K562 (cell line): ENCODE results near the gene SRRM5. TPM values are rescaled to one million over a fixed set of nuclear protein-coding genes. Genes with fewer than 3 reads are reported as not detected.

ENCODE experiments used
- CBFA2T3 ChIP-seq: fragments of 450-650 bp; IDR thresholded peaks from 2 replicates; pipeline ENCODE4 v1.6.1; 2017
- CREM ChIP-seq: IDR thresholded peaks from 2 replicates; pipeline ENCODE4 v1.6.1; 2014; ENCODE audit warnings: antibody characterized with exemption, low read depth
- CTCFL ChIP-seq: IDR thresholded peaks from 2 replicates; pipeline ENCODE4 v1.6.1; 2011; ENCODE audit warnings: borderline replicate concordance, low read depth, mild to moderate bottlenecking, moderate library complexity, low read length; ENCODE audit not compliant: insufficient read depth, poor library complexity, severe bottlenecking
- EGR1 ChIP-seq: fragments of 450-650 bp; conservative IDR thresholded peaks from 2 replicates; pipeline ENCODE4 v1.6.1; 2017; ENCODE audit warnings: mild to moderate bottlenecking
- FOSL1 ChIP-seq: fragments of 200-800 bp; sonication (Bioruptor generic); conservative IDR thresholded peaks from 2 replicates; pipeline ENCODE4 v1.6.1; 2016; ENCODE audit warnings: missing genetic modification characterization, missing compliant biosample characterization
- JUND ChIP-seq, 2 experiments: IDR thresholded peaks; 2 replicates in 1 of 2; 3 replicates in 1 of 2; pipeline ENCODE4 v1.6.1; 2011; ENCODE audit warnings: borderline replicate concordance in 2 of 2, low read depth in 2 of 2, low read length in 2 of 2, improper control_type of control experiment in 1 of 2, missing biosample characterization in 1 of 2, missing genetic modification characterization in 1 of 2, missing genetic modification reagents in 1 of 2
- MAX ChIP-seq: sonication (generic); formaldehyde crosslinking; IDR thresholded peaks from 2 replicates; pipeline ENCODE4 v1.9.0; 2022; ENCODE audit warnings: mild to moderate bottlenecking, missing genetic modification reagents
- MYC ChIP-seq, 2 experiments: fragments of 250-450 bp in 1 of 2; sonication (Bioruptor Pico) in 1 of 2; IDR thresholded peaks; 2 replicates each; pipeline versions ENCODE4 v1.5.1 to v1.6.1; 2012 to 2021; ENCODE audit warnings: low read depth in 2 of 2, borderline replicate concordance in 1 of 2, improper control_type of control experiment in 1 of 2, low read length in 1 of 2, mild to moderate bottlenecking in 1 of 2, moderate library complexity in 1 of 2
- NEUROD1 ChIP-seq: fragments of 150-350 bp; IDR thresholded peaks from 2 replicates; pipeline ENCODE4 v1.6.1; 2014; ENCODE audit warnings: borderline replicate concordance, low read length, low read depth; ENCODE audit not compliant: partially characterized antibody
- NFIC ChIP-seq: fragments of 450-650 bp; IDR thresholded peaks from 2 replicates; pipeline ENCODE4 v1.6.1; 2017; ENCODE audit warnings: mild to moderate bottlenecking, inconsistent platforms
- POU5F1 ChIP-seq: fragments of 150-350 bp; IDR thresholded peaks from 2 replicates; pipeline ENCODE4 v1.6.1; 2014; ENCODE audit warnings: borderline replicate concordance, low read length, low read depth, mild to moderate bottlenecking; ENCODE audit not compliant: partially characterized antibody
- PYGO2 ChIP-seq: fragments of 450-650 bp; IDR thresholded peaks from 2 replicates; pipeline ENCODE4 v1.6.1; 2016; ENCODE audit warnings: mild to moderate bottlenecking, missing genetic modification characterization, moderate library complexity, missing compliant biosample characterization
- RCOR1 ChIP-seq, 2 experiments: IDR thresholded peaks; 2 replicates each; pipeline ENCODE4 v1.6.1; 2012; ENCODE audit warnings: low read depth in 2 of 2, low read length in 2 of 2, borderline replicate concordance in 1 of 2, improper control_type of control experiment in 1 of 2
- REST ChIP-seq, 2 experiments: fragments of 450-650 bp; formaldehyde crosslinking in 1 of 2; IDR thresholded peaks; 2 replicates each; pipeline versions ENCODE4 v1.4.0 to v1.6.1; 2014 to 2020; ENCODE audit warnings: mild to moderate bottlenecking in 2 of 2, borderline replicate concordance in 1 of 2, low read depth in 1 of 2
- ZFP36 ChIP-seq: fragments of 150-350 bp; IDR thresholded peaks from 2 replicates; pipeline ENCODE4 v1.6.1; 2018; ENCODE audit warnings: low read length, low read depth; ENCODE audit not compliant: partially characterized antibody
- polyA plus RNA-seq, 8 experiments: library from polyadenylated mRNA; depleted of rRNA in 4 of 8; stranded (reverse) in 5 of 8; unstranded in 3 of 8; fragments of >200 nt; fragmentation: Nextera tagmentation in 2 of 8; fragmentation: Illumina TruSeq in 1 of 8; extraction: Ambion mirVana in 2 of 8; extraction: Trizol in 1 of 8; gene quantifications; 2 replicates each; pipeline versions ENCODE4 v1.2.1 to v1.2.3, GENCODE V29; 2011 to 2014; ENCODE audit warnings: inconsistent platforms in 1 of 8, missing spikeins in 1 of 8
- total RNA-seq, 7 experiments: library from RNA; depleted of rRNA in 6 of 7; stranded (reverse); fragments of >200 nt in 6 of 7; fragmentation: Illumina TruSeq in 2 of 7; extraction: Trizol in 2 of 7; gene quantifications; 2 replicates each; pipeline versions ENCODE4 v1.2.1 to v1.2.3, GENCODE V29; 2011 to 2021; ENCODE audit warnings: low replicate concordance in 1 of 7

Gene SRRM5
- total and polyA plus RNA-seq, 9 of the 15 experiments (the other 6 are each of a cell fraction or from before 2014, with no cell fraction given): 0.09 to 0.45 (median 0.18) TPM; not detected in 2

DNA sequence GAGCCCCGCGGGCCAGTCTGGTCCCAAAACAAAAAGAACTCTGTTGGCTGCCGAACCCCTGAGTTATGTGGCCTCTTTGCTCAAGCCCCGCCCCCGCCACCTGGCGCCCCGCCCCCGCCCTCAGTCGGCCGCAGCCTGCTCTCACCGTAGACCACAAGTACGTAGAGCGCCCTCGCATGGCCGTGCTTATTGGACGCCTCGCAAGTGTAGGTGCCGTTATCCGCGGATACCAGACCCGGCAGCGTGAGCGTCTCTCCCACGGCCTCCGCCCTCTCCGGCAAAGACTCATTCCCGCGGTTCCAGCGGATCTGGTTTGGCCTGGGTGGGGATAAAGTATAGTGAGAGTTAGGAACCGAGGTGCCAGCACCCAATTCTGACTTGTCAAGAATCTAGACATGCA, 13.0 kb downstream of the SRRM5 start (continued):
- TF ChIP-seq NEUROD1 (peak; percentile 16), MAX (CRISPR knock-in tag) (peak; percentile 69), NFIC (peak; percentile 14; the same call in 1 of the 2 replicates), MYC (IDR thresholded peaks at IDR 0.05; ENCODE audit: low read depth, low read length) (0 out of 2 replicates have a peak, but pooled peaks have one; percentile 47), MYC (CRISPR knock-in tag; IDR thresholded peaks at IDR 0.05; ENCODE audit: borderline replicate concordance, low read depth) (no peak), FOSL1 (tag) (no peak), CBFA2T3 (peak; percentile 42; the same call in 1 of the 2 replicates), RCOR1 (IDR thresholded peaks at IDR 0.05; ENCODE audit: borderline replicate concordance in 1 of 2, low read depth in 2 of 2, low read length in 2 of 2) (peak in 1 of 2 experiments; percentile 67; a peak in 2 of 4 replicates), PYGO2 (no peak), ZFP36 (no peak), CREM (peak; percentile 76), EGR1 (peak; percentile 69), POU5F1 (no peak), CTCFL (peak; percentile 34), REST (IDR thresholded peaks at IDR 0.05; ENCODE audit: borderline replicate concordance) (0 out of 2 replicates have a peak, but pooled peaks have one; percentile 29), REST (CRISPR knock-in tag; IDR thresholded peaks at IDR 0.05; ENCODE audit: low read depth) (no peak), JUND (IDR thresholded peaks at IDR 0.05; ENCODE audit: borderline replicate concordance, low read depth, low read length) (no peak), JUND (tag; IDR thresholded peaks at IDR 0.05; ENCODE audit: borderline replicate concordance, low read depth, low read length) (peak; percentile 18; the same call in 1 of the 3 replicates)
